Effector CD4-positive, alpha-beta T cell (primary cell): ENCODE data around the gene PRTFDC1. TPM values are rescaled to one million over a fixed set of nuclear protein-coding genes. Genes with fewer than 3 reads are reported as not detected.
"Not testable (repeated sequence)": the region's sequence is repeated elsewhere in the genome, so short reads cannot be mapped to it uniquely, and the experiment has no call there.

ENCODE experiments used
- DNase-seq: peaks from one replicate; pipeline ENCODE4 v3.0.0-alpha.2; 2020
- total RNA-seq: gene quantifications from one replicate; lab custom pipeline; 2026; lab: John Stamatoyannopoulos, UW

Gene PRTFDC1
- total RNA-seq: not detected

- DNase-seq: no peak
These were observed at the start of gene PRTFDC1 for GRCh38 chr10:24952143-24952706. Gene PRTFDC1, minus strand, starts transcription at chr10:24952606. Its CDS starts 31 bp downstream, at chr10:24952575.

DNA sequence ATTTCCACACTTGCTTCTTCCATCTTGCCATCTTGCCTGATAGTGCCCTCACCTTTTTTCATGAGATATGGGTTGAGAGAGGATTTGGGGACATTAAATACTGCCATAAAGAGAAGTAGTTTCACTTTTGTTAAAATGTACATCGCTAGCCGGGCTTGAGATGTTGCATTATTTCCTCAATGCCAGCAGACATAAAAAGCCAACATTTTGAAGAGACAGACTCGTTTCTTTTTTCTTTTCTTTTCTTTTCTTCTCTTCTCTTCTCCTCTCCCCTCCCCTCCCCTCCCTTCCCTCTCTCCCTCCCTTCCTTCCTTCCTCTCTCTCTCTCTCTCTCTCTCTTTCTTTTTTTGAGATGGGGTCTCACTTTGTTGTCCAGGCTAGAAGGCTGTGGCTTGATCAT, 45.6 kb upstream of the PRTFDC1 start:
- no peak for DNase-seq

DNA sequence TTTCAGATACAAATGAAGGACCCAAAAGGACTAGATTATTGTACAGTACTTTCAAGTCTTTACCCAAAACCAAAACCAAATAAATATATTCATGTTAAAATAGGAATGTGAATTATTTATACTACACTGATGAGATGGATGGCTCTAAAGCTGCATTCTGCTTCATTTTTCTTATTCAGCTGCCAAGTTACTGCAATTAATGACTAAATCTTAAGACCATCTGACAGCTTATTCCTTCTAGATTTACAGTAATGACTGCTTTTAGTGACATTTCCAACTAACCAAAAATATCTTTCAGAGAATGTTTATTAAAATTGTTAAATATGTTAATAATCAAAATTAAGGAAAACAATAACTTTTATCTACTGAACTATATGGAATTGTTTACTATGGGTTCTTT, 42.7 kb upstream of the PRTFDC1 start:
- DNase-seq: no peak

- no peak for DNase-seq
These were observed 41.0 kb upstream of the PRTFDC1 start for GRCh38 chr10:24993237-24993958.

DNA sequence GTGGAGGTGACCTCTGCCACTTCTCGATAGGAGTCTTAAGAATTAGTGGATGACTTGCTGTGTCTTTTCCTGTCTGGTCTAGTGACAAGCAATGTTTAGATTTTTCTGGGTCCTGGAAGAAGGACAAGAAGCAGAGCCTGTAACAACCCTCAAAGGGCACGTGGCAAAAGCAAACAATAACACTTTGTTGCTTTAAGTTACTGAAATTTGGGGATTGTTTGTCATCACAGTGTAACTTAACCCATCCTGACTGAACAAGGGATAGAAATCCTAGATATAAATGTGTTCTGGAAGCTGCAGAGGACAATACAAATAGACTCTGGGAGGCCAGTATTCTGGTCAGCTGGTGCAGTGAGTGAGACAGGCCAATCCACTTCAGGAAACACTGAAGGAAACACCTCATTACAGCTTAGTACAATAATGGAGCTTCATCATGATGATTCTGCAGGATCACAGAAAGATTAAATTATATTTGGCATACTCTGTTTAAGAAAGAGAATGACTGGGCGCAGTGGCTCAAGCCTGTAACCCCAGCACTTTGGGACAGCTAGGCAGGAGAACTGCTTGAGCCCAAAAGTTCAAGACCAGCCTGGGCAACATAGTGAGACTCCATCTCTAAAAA, 40.2 kb upstream of the PRTFDC1 start:
- no peak for DNase-seq

- DNase-seq: no peak
These were observed 38.9 kb upstream of the PRTFDC1 start for GRCh38 chr10:24991298-24991697.

DNA sequence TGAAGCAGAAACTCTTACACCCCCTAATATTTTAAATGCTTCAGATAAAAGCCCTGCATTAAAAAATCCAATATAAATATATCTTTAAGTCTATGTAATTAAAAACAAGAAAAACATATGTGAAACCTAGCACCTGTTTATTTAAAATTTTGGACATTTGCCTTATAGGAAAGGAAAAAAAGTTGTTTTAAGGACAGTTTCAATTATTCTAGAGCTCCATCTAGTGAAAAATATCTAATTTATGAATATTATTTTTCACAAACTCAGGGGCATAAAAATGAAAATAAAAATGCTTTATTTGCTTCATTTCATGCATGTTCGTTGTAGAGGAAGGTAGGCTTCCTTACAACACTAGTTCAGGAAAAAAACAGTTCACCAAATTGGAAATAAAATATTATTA, 37.5 kb upstream of the PRTFDC1 start:
- DNase-seq: no peak

GRCh38 chr10:24988831-24989640, 36.6 kb upstream of the PRTFDC1 start:
- DNase-seq: no peak

DNA sequence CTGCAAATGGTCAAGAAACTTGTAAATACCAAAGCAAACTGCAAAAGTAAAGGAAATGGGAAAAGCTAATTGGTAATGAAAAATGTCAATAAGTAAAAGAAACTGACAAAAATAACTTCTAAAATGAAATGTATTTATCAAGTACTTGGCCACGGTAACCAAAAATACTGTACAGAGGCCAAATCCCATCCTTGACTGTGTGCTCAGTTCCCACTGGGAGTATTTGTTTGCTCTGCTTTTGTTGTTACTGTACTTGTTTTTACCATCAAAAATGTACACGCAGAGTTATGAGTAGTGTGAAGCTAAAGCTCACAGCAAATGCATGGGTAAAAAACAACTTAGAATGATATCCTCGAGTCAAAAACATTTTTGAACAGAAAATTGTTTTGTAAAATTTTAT, 32.5 kb upstream of the PRTFDC1 start:
- DNase-seq: no peak

DNA sequence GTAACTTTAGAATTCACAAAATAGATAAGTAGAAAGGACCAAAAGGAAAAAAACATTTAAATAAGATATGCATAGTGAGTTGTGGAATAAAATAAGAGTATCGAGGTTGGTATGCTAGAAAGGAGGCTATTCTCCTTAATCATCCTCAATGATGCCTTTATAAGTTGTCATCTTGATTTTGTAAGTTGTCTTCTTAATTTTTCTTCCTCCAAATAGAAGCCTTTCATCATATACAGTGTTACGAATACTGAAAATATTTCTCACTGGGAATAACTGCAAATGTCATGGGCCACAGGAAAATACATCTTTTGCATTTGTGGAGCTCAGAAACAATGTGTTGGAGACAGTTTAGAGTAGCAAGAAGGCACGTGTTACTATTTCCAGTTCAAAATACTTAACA, 31.5 kb upstream of the PRTFDC1 start:
- no peak for DNase-seq

DNA sequence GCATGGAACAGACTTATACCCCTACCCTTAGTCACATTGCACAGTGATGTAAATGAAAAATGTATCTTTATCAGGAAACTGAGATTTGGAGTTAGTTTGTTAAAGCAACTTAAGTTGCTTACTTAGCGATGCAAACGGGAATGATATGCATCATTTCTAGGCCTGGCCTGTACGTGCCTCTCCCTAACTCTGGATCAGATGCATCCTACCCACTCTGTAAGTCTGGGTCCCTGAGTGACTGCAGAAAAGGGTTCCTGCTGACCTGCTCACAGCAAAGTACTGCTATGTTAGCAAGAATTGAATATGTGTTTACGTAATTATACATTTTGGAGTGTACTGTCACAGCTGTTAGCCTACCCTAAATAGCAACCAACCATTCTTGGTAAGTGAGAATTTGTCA, 30.7 kb upstream of the PRTFDC1 start:
- DNase-seq: no peak

DNA sequence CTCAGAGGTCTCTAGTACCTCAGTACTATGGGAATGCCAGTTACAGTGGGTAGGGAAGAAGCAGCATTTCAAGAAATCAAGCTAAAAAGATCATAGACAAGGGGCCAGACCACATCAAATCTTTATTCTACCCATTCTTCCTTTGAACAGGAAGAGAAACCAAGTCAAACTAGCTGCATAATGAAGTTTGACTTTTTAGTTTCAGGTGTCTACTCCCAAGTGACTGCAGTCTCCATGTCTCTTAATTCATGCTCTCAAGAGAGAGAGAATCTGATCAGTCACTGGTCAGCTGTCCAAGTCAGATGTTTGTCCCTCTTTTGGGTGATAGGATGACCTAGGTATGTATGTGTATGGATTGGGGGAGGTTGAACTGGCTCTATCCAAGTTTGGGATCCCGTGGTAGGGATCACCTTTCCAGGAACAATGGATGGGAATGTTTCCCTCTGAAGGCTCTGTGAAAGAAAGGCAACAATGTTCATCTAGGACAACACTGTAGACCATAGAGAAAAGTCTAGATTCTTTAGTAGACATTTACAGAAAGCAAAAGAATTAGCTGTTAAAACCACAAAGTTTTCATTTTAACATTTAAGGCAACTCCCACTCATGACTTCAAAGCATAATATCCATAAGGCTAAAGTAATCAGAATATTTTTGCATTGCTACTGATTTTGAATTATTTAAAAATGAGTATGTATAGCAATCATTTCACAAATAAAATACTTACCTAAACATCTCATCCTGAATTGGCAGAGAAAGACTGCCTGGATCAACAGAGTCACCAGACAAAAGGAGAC, 30.1 kb upstream of the PRTFDC1 start:
- no peak for DNase-seq

GRCh38 chr10:24981161-24981710, 28.8 kb upstream of the PRTFDC1 start:
- no peak for DNase-seq

- no peak for DNase-seq
These were observed 27.3 kb upstream of the PRTFDC1 start for GRCh38 chr10:24979685-24980084.

- DNase-seq: no peak
These were observed 22.6 kb upstream of the PRTFDC1 start for GRCh38 chr10:24974976-24975375.

DNA sequence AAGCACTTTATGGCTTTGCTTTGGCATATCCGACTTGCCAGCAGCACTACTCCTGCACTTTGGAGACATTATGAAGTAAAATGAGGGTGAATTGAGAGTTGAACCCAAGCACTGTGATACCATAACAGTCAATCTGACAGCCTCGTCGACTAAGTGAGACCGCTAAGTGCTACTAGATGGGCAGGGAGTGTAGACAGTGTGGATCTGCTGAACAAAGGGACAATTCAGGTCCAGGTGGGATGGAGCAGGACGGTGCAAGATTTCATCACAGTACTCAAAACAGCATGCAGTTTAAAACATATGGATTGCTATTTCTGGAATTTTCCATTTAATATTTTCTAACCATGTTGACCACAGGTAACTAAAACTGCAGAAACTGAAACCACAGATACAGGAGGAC, 20.8 kb upstream of the PRTFDC1 start:
- DNase-seq: no peak

DNA sequence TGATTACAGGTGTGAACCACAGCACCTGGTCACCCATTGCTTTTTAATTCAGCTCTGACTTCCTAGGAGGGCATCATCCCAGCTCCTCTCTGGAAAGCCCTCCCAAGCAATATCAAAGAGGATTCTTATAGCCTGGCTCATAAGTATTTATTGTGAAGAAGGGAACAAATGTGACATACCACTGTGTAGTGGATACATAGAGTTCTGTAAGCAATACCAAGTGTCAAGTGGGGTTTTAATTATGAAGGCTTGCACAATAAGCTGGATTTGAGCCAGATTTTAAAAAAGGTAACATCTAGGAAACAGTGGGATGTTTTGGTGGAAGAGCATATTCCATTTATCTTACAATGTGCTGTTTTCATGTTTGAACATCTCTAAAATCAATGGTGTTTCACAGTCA, 19.0 kb upstream of the PRTFDC1 start:
- DNase-seq: no peak

GRCh38 chr10:24969841-24970281, 17.5 kb upstream of the PRTFDC1 start:
- DNase-seq: no peak

DNA sequence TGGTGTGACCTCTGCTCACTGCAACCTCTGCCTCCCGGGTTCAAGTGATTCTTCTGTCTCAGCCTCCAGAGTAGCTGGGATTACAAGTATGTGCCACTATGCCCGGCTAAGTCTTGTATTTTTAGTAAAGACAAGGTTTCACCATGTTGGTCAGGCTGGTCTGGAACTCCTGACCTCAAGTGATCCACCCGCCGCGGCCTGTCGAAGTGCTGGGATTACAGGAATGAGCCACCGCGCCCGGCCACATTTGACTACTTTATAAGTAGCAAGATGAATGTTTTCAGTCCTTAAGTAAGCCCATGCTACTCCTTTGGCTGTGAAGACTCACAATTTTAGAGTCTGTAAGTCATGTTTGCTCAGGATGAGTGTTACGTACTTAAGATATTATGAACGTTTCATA, 16.5 kb upstream of the PRTFDC1 start:
- not testable (repeated sequence) for DNase-seq

DNA sequence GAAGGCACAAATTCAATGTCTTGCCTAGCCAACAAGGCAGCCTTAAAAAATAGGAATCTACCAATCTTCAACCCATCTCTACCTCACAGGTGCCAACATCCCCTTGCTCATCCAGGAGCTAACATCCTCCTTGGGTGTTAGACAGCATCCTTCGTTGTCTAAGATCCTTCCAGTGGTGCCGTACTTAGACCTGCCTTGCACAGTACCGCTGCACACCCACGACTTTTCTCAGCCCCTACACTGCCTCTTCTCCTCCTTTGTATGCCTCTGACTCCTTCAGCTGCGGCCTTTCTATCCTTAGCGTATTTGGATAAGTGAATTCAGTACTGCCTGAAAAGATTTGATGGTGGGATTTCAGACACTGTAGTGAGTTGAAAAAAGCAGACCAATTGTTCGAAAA, 15.9 kb upstream of the PRTFDC1 start:
- DNase-seq: no peak

GRCh38 chr10:24966962-24967481, 14.6 kb upstream of the PRTFDC1 start:
- DNase-seq: no peak

- DNase-seq: no peak
These were observed 12.6 kb upstream of the PRTFDC1 start for GRCh38 chr10:24965051-24965450.
